Stimulated activated CD8-positive, alpha-beta memory T cell treated with anti-CD3 and anti-CD28 coated beads, Interleukin-2, amount 100 ng/mL, for 48 hours (primary cell): Measurements from ENCODE around the gene PRAME.
"Not testable (repeated sequence)": the region's sequence is repeated elsewhere in the genome, so short reads cannot be mapped to it uniquely, and the experiment has no call there.

Experiments
- DNase-seq, 2 donors: peaks; one replicate each; pipeline ENCODE4 v3.0.0-alpha.2; 2020; ENCODE audit warnings: low read depth in 2 of 2

Gene PRAME, protein sequence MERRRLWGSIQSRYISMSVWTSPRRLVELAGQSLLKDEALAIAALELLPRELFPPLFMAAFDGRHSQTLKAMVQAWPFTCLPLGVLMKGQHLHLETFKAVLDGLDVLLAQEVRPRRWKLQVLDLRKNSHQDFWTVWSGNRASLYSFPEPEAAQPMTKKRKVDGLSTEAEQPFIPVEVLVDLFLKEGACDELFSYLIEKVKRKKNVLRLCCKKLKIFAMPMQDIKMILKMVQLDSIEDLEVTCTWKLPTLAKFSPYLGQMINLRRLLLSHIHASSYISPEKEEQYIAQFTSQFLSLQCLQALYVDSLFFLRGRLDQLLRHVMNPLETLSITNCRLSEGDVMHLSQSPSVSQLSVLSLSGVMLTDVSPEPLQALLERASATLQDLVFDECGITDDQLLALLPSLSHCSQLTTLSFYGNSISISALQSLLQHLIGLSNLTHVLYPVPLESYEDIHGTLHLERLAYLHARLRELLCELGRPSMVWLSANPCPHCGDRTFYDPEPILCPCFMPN

DNA sequence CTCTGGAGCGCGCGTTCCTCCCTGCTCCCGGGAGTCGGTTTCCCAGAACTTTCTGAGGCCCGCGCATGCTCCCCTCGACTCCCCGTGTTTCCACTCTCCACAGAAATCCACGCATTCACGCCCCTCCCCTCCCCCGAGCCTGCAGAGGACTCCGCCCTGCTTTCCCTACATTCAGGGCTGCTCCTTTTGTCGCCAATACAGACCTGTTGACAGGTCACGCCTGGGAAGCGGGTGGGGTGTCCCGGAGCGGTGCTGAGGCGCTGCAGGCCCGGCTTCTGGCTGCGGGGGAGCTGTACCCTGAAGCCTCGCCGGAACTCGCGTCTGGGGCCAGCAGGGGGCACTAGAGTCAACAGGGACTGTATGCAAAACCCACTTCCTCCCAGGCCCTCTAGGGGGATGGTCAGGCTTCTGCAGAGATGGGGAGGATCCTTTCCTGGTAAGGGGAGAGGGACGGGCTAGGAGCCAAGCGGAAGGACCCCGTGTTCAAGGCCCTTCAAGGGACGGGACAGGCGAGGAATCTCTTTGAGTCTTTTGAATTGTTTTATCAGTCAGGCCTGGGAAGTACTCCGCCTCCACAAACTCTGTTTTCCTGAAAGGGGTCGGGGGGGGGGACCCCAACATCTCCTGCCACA is at the start of gene PRAME:
Gene PRAME, minus strand, starts transcription at position 294 of the 632 bp plus-strand sequence. CDS start 2,433 bp downstream, outside the sequence.
- peak; percentile 79 to 87 for DNase-seq

DNA sequence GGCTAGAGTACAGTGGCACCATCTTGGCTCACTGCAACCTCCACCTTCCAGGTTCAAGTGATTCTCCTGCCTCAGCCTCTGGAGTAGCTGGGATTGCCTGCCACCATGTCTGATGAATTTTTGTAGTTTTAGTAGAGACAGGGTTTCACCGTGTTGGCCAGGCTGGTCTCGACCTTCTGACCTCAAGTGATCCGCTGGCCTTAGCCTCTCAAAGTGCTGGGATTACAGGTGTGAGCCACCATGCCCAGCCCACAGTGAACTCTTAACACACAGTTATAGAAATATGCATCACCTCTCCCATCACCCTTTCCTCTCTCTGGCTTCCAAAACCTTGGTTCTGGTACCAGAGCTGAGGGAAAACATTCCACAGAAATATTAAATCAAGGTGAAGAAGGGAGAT is 49.0 kb upstream of the PRAME start:
- DNase-seq, result not testable (repeated sequence)

DNA sequence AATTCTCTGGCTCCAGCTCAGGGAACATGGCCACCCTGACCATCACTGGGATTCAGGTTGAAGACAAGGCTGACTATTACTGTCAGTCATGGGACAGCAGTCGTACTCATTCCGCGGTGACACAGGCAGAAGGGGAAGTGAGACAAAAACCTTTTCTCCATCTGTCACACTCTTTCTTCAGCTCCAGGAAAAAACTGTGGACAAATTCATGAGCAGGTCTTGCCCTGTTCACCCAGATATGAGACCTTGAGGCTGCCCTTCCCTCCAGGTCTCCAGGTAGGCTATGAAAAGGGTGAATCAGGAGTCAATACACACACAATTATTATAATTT is 46.0 kb upstream of the PRAME start:
- DNase-seq, result no peak

DNA sequence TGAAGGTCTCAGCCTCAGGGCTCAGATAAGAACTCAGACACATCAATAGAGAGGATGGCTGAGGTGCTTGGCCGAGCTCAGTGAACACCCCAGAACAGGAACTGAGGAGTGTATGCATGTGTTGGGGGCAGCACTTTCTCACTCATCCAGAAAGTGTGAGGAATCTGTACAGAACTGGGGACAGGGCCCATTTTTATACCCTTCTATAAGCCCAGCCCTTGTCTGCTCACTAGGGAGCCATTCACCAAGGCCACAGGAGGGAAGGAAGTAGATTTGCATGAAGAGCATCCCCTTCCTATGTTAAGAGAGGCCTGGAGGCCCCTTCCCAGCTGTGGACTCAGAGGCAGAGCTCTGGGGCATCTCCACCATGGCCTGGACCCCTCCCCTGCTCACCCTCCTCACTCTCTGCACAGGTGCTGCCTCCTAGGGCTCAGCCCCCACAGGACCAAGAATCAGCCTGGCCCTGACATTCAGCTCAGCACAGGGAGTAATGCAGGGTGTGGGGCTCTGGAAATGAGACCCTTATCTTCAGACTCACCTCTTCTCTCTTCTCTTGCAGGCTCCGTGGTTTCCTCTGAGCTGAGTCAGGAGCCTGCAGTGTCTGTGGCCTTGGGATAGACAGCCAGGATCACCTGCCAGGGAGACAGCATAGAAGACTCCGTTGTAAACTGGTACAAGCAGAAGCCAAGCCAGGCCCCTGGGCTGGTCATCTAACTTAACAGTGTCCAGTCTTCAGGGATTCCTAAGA is 45.4 kb upstream of the PRAME start:
- no peak for DNase-seq

DNA sequence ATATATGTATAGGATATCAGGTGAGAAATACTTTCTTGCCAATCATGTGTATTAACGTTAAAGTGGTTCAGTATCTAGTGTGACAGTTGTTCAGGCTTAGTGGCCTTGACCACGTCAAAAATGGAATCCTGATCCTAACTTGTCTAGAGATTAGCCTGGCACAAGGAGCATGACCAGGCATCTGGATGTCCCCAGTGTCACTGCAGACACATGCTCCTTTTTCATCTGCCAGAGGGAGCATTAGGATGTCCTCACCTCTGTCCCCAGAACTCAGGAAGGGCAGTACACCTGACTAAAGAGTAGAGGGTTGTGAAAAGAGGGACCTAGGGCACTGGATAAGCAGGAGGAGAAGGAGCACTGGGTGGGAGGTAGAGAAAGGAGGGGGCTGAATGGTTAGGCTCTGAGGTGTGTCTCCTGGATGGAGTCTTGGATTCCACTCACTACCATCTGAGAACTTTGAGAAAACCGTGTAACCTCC is 44.4 kb upstream of the PRAME start:
- DNase-seq, result no peak

DNA sequence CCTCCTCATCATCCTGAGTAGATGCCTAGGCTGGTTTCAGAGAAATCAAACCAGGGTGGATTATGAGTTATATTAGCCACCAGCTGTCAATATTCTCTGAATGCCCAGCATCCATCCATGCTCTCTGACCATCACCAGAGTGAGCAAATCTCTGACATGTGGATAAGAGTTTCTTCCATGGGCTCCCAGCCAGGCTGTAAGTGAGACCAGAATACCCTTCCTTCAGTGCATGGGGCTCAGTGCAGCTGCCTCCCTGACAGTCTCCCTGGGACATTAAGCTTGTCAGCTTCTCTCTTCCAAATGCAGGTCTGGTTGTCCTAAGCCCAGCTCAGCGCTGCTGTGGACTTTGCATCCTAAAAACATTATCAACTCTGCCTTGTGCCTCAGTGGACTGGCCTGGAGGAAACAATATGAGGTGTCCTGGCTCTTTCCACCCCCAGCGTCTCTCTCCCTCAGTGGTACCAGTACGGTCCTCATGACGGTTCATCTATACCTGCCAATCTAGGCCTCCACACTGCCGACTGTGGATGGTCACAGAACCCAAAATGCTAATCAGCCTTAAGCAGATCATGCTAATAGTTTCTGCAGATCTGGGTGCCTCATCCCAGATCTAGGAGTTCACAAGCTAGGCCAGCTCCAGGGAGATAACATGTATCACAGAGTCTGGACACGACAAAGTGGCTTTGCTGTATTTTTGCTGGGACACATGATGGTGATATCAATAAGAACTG is 41.6 kb upstream of the PRAME start:
- no peak for DNase-seq

DNA sequence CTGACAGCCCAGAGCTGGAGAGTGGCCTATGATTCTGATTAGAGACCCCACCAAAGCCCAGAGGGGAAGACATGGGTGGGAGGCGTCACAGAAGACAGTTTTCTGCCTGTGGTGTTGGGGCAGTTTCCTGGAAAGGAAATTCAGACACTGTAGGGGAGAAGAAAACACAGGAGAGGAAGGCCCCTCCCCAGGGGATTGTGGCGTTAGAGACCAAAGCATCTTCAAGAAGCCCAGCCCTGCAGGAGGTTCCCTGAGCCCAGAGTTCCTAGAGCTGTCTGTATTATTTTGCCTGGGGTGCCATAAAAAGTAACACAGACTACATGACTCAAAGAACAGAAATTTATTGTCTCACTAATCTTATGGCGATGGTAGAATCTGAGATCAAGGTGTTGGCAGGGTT is 40.2 kb upstream of the PRAME start:
- no peak for DNase-seq

DNA sequence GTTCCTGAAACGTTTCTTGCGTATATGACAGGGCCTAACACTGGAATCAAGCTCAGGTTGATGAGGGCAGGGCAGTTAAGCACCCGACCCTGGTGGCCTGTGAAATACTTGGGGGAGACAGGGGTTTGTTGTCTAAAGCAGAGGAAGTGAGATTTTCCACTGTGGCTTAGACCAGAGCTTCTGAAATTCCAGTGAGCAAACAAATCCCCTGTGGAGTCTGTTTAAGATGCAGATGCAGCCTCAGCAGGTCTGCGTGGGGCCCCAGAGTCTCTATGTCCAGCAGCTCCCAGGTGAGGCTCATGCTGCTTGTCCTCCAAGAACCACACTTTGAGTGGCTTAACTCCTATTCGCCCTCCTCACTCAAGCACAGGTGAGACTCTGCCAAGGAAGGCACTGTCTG is 39.1 kb upstream of the PRAME start:
- DNase-seq, result no peak

DNA sequence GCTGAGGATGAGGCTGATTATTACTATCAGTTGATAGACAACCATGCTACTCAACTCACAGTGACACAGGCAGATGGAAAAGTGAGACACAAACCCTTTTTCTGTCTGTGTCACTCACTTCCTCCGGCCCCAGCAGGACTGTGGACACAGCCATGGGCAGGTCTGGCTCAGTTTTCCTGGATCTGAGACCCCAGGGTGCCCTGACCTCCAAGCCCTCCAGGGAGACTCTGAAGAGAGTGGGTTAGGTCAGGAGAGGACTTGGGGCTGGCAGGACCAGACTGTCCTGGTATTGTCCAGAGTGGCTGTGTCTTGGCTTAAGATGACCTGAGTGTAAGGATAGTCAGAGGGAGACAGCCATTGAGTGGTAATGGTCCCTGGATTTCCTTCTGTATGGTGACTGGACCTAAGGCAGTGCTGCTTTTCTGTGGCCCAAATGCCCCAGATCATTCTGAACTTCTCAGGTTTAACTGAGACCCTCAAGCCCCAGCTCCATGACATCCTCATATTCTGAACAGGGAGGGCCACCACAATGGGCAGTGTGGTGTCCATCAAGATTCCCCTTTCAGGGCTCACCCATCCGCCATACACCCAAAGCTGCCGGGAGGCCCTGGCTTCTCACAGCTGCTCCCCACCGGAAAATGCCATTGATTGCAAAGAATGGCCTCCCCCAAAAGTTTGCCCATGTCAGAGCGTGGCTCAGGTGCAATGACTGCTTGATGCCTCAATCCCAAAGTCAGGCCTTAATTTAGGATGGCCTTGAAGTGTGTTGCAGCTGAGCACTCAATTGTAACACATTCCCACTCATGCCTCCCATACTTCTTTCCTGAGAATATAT is 36.2 kb upstream of the PRAME start:
- DNase-seq, result no peak

DNA sequence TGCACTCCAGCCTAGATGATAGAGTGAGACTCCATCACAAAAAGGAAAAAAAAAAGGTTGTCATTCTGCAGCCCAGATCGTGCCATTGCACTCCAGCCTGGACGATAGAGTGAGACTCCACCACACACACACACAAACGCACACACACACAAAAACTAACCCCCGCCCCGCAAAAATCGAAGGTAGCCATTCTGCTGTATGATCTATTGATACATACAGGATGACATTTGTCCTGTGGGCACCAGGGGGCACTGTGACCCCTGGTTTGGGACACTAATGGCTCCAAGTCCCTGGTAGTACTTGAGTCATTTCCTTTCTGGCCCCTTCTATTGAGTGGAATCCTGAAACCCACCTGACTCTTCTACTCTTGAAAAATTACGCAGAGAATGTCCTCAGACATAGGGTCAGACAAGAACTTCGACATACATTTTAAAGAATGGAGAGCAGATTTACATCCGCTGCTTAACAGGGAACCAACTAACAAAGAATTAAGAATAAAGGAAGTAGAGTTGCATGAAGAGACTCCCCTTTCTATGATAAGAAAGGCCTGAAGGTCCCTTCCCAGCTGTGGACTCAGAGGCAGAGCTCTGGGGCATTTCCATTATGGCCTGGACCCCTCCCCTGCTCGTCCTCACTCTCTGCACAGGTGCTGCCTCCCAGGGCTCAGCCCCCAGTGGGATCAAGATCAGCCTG is 35.0 kb upstream of the PRAME start:
- peak; percentile 36 to 37 for DNase-seq

DNA sequence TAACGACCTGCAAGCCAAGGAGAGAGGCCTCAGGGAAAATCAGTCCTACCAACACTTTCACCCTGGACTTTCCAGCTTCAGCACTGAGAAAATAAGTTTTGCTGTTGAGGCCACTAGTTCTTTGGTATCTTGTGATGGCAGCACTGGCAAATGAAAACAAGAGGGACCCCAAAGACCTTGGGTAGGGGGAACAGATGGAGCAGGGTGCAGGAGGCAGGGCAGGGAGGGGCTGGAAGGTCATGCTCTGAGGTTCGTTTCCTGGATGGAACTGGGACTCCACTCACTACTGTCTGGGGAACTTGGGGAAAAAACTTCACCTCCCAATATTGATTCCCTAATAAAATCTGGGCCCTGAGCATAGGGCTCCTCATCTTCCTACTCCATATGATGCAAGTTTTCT is 34.2 kb upstream of the PRAME start:
- DNase-seq, result no peak

DNA sequence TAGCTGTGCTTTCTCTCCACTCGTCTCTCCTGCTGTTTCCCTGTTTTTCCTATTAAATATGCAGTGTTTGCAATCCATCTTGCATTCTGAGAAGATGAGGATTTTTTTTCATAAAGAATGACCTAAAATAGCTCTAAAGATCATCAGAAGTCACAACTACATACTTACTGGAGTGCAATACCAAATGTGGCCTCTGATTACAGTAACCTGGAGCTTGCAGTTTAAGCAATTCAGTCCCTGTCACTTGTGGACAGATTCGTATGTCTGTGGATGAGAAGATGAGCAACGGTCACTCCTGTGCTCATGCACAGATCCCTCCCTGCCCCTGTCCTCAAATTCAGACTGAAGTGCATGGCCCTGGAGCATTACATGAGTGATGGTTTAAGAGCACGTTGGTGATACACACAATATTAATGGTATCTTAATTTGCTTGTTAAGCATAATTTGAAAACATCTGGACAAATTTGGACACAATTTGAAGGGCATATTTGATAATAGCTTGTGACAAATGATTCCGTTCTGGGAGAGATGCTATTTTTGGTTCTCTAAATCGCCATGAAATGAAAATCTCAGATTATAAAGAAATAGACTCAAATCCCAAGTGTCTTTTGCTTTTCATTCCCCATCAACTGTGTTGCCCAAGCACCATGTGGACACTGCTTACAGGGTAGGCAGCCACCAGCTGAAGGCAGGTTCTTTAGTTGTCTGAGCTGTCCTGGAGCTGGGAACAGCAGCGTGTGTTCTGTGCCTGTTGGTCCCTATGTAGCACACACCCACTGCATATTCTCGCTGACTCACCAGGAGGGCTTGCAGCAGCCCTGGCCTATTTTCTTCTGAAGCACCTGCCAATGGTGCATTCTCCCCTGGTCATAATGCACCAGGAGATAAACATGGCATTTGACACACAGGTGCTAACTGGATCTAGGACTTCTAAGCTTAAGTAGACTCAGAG is 32.6 kb upstream of the PRAME start:
- DNase-seq, result no peak

DNA sequence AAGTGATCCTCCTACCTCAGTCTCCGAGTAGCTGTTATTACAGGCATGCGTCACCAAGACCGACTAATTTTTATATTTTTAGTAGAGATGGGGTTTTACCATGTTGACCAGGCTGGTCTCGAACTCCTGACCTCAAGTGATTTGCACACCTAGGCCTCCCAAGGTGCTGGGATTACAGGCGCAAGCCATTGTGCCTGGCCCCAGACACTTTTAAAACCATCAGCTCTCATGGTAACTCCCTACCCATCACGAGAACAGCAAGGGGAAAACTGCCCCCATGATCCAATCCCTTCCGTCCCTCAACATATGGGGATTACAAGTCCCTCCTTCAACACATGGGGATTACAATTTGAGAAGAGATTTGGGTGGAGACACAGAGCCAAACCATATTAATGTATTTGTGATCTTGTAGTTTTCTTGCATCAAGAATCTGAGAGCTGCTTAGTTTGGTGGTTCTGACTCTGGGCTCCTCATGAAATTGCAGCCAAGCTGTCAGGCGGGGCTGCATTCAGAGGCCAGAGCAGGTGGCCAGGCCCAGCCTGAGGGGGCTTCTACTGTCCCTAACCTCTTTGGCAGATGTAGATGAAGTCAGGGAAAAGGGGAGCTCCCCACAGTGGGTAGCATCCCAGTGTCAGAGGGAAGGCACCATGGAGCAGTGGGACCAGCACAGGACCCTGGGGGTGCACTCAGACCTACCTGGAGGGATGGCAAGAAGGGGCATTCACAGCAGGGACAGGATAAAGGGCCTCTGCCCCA is 31.2 kb upstream of the PRAME start:
- DNase-seq, result no peak

DNA sequence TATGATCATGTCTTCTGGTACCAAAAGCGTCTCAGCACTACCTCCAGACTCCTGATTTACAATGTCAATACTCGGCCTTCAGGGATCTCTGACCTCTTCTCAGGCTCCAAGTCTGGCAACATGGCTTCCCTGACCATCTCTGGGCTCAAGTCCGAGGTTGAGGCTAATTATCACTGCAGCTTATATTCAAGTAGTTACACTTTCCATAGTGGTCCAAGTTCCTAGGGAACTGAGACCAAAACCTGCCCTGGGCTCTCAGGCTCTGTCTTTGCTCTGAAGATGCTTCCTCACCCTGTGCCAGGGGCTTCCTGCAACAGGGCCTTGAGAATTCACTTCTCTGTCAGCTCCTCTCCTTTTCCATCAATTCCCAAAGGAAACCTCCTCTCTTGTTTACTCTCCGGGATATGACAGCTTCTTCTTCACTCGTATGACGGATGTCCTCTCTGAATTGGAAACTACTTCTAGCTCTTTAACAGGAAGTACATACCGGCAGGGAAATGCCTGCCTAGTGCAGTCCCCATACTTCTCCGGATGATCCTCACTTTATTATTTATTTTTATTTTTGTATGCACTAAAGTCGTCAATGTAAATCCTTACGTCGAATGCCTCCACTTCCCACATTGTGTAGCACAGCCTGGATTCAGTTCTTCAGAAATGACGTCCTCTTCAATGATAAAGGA is 29.6 kb upstream of the PRAME start:
- DNase-seq, result no peak

DNA sequence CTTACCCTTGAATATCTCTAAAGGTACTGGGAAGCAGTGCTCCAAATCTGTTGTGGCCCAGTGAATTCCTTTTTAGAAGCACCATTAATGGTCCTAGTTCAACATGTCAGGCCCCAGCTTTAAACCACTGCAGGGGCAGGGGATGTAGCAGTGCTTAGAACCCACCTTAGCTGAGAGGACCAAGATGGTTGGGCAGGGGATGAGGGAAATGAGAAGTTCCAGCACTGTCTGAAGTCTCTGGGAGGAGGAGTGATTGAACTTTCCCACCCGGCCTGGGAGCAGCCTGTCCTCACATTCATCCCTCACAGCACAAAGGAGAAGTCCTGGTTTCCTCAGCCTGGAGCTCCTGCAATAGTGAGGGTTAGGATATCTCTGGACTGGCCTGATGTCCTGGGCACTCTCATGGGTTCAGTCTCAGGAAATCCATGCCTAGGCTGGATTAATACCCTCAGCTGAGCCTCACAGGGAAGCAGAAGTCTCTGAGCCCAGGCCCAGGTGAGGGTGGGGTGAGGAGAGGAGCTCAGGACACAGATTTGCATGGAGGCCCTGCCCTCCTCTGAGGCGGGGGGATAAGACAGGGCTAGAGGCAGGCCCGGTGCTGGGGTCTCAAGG is 28.6 kb upstream of the PRAME start:
- DNase-seq, result no peak

DNA sequence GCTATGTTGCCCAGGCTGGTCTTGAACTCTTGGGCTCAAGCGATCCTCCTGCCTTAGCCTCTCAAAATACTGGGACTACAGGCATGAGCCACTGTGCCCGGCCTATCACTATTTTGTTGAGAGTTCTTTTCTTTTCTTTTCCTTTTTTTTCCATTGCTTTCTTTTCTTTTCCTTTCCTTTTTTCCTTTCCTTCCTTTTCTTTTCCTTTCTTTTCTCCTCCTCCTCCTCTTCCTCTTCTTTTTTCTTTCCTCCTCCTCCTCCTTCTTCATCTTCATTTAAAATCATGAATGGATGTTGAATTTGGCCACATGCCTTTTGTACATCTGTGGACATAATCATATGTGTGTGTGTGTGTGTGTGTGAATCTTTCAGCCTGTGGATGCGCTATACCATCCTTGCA is 25.7 kb upstream of the PRAME start:
- DNase-seq, result no peak

DNA sequence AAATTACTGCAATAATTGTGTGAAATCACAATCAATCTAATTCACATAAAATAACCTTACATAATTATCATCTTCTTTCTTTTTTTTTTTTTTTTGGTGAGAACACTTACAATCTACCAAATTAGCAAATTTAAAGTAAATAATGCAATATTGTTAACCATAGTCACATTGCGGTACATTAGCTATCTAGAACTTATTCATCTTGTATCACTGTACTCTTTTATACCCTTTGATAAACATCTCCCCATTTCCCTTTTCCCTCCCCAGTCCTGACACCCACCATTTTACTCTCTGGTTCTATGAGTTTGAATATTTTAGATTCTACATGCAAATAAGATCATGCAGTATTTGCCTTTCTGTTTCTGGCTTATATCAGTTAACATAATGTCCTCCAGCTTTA is 24.0 kb upstream of the PRAME start:
- DNase-seq, result no peak
